GM18861 (cell line): ENCODE data around the gene CAMKK1.

Experiments
- ATAC-seq: cut with Tn5 transposase; IDR thresholded peaks from one replicate; pipeline ENCODE4 v1.9.1; 2021; ENCODE audit not compliant: unreplicated experiment

CAMKK1 gene

DNA sequence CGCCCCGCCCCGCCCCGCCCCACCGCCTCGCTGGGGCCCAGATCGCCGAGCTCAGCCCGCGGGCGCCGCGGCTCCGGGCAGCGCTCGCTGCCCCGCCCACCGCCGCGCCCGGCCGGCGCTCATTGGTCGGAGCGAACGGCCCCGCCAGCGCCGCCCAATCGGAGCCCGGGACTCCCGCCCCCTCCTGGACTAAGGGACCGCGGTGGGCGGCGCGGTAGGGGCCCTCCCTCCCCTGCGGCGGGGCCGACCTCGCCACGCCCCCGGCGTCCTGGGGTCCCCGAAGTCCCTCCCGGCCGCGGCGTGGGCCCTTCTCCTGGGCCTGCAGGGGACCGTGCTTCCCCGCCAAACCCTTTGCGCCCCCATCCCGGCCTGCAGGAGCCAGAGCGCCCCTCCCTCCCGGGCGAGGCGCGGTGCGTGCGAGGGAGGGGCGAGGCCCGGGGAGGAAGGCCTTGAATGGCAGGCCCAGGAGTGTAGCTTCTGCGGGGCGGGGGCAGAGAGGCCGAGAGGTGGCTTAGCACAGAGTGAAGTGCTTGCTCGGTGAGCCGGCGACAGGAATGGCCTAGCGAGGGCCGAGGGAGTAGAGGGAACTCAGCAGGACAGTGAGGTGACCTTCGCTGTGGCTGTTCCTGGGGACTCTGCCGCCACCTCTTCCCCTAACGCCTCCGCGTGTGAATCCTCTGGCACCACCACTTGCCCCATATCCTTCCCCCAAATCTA, at the start of gene CAMKK1:
CAMKK1 (minus strand) TSS at position 51 of the 717 bp plus-strand sequence. CDS start 7,366 bp downstream, outside the sequence.
- ATAC-seq: peak; percentile 62

GRCh38 chr17:3940965-3941698, 48.3 kb upstream of the CAMKK1 start:
- ATAC-seq: no peak

GRCh38 chr17:3937359-3937758, 44.5 kb upstream of the CAMKK1 start:
- ATAC-seq: no peak

GRCh38 chr17:3935825-3936355, 43.0 kb upstream of the CAMKK1 start:
- no peak for ATAC-seq

- ATAC-seq: no peak
Measured at GRCh38 chr17:3935140-3935542, 42.3 kb upstream of the CAMKK1 start.

DNA sequence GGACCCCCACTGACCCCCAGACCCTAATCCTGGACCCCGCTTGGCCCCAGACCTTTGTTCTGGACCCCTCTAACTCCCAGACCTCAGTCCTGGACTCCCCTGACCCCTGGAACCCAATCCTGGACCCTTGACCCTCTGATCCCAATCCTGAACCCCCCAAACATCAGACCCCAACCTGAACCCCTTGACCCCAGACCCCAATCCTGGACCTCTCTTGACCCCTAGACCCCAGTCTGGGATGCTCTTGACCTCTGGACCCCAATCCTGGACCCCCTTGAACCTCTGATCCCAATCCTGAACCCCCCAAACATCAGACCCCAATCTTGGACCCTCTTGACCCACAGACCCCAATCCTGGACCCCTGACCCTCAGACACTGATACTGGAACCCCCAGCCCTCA, 36.9 kb upstream of the CAMKK1 start:
- ATAC-seq: no peak

GRCh38 chr17:3929181-3929580, 36.3 kb upstream of the CAMKK1 start:
- ATAC-seq: no peak

DNA sequence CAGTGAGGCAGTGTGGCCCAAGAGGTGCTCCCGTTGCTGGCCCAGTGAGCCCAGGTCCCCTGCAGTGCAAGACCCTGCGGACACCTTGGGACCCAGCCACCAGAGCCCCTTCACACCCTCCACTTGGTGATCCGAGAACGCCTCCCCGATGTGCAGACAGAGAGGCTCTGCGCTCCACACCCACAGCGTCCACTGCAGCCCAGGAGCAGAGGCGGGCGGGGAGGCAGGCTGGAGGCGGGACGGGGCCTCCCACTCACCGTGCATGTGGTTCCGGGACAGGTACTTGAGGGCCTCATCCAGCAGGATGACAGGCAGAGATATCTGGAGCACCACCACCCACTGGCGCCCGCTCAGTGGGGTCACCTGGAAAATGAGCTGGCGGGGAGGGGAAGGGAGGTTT, 35.6 kb upstream of the CAMKK1 start:
- ATAC-seq: no peak

DNA sequence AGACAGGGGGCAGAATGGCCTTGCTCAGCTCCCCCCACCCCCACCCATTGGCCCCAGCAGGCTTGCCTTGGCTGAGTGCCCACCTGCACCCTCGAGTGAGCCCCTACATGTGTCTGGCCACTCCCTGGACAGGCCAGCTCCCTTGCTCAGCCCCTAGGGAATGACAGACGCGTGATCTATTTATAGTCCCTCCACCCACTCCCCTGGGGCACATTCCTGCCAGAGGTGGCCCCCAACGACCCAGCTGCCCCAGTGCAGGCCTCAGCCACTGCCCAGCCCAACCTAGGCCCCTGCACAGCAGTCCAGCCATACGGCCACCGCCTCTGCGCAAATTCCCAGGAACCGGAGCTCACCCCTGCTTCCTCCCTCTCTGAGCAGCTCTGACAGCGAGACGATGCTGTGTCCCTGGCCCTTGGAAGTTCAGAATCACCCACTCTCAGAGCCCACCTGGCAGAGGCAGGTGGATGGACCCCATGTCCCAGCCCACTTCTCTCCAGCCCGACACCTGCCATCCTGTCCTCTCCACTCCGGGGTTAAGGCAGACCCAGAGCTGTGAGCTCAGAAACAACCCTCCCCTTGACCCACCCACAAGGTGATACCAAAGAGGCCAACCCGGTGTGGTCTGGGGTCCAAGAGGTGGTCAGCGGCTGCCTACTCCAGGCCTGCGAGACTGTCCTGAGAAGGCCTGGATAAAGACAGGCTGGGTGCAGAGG, 34.9 kb upstream of the CAMKK1 start:
- no peak for ATAC-seq

DNA sequence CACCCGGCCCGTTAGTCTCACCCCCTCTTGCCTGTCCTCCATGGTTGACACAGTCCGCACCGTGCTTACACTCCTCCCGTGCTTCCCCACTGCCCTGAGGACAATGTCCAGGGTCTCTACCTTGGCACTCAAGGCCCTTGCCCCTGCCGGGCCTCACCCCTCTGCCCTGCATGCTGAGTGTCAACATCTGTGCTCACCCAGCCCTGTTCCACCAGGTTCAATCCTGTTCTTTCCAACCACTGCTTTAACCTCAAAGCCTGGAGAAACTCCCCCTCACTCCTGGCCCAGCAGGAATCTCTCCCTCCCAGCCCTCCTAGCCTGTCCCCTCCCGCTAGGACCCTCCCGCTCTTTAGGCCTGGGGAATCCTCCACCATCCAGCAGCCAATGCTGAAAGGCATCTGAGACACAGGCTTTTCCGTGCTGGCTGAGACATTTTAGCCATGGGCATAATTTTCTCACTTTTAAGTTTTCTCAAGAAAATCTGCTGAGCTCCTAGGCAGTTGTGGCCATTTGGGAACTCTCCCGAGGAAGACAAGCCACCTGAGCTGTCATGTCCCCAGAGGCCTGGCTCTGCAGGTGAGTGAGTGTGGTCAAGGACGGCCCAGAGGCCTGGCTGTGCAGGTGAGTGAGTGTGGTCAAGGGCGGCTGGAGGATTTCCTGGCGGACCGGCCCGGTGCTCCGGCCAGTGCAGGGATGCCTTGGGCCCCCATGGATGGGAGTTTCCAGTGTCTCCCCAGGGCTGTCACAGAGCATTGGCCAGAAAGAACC, 34.2 kb upstream of the CAMKK1 start:
- no peak for ATAC-seq

- no peak for ATAC-seq
Measured at GRCh38 chr17:3925684-3926485, 33.0 kb upstream of the CAMKK1 start.

GRCh38 chr17:3924512-3925350, 31.9 kb upstream of the CAMKK1 start:
- no peak for ATAC-seq

GRCh38 chr17:3923466-3924190, 30.8 kb upstream of the CAMKK1 start:
- ATAC-seq: no peak

- no peak for ATAC-seq
Measured at GRCh38 chr17:3922765-3923164, 29.9 kb upstream of the CAMKK1 start.

- ATAC-seq: no peak
Measured at GRCh38 chr17:3921502-3922319, 28.9 kb upstream of the CAMKK1 start.

DNA sequence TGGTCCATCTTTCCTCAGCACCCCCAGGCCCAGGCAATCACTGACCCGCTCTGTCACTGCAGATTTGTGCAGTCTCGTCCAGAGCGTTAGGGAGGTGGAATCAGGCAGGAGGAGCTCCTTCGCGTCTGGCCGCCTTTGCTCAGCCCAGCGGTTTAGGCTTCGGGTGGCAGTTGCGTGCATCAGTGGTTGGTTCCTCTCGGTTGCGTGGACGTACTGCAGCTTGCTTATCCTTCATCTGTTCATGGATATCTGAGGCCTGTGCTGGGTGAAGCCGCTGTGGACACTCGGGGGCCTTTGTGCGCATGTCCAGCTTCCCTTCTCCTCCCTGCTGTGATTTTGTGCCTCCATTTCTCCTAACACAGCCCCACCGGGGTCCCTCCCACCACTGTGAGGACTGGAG, 28.2 kb upstream of the CAMKK1 start:
- no peak for ATAC-seq

- no peak for ATAC-seq
Measured at GRCh38 chr17:3919123-3919624, 26.3 kb upstream of the CAMKK1 start.
